Measurements from ENCODE around the gene RGR.
"Not testable (repeated sequence)": the region's sequence is repeated elsewhere in the genome, so short reads cannot be mapped to it uniquely, and the experiment has no call there.

Gene RGR

GRCh38 chr10:84261236-84261915 lies 16.5 kb downstream of the RGR start:
- no peak for DNase-seq

DNA sequence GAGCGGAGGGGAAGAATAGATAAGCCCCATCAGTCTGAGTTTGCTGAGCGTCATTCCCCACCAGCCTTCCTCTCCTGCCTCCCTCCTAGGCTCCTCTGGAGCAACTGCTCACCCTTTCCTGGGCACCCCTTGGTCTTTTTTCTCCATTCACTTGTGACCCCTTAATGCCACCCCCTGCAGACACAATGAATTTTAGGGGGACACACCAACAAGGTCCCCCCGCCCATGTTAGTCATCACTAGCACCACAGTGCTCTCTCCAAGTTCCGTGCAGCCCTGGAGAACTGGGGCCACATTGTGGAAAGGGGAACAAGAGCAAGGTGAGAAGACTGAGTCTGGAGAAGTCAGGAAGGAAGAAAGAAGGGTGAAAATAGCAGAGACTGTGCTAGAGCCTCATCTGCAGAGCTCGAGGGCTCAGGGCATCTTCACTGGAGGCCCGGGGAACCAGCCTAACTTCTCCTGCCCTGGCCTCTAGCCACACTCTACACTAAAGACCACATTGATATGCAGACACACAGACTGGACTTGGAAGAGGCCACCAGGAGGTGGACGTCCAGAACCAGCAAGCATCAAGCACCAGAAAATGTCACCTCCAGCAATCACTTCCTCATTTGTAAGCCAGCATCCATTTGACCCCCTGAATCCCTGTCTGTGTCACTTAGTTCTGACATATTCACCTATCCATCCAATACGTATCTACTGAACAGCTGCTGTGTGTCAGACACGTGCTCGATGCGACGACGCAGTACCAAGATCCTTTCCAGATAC lies 17.5 kb downstream of the RGR start:
- DNase-seq, result no peak

DNA sequence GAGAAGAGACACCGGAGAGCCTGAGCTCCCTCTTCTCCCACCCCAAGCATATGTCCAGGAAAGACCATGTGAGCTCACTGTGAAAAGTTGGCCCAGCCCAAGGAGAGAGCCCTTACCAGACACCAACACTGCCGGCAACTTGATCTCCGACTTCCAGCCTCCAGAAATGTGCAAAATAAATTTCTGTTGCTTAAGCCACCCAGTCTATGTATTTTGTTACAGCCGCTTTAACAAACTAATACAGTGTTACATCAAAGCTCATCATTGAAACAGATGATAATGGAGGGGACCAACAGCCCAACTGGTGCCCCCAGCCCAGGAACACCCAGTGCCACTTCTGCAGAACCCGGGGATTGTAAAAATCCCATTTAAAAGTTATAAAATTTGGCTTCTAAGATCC lies 18.9 kb downstream of the RGR start:
- DNase-seq, result no peak

GRCh38 chr10:84264611-84265141 lies 19.8 kb downstream of the RGR start:
- peak; percentile 65 to 67 for DNase-seq

- DNase-seq, result no peak
Observed at GRCh38 chr10:84265418-84265817, 20.6 kb downstream of the RGR start.

- peak; percentile 47 to 53 for DNase-seq
Observed at GRCh38 chr10:84267503-84268126, 22.8 kb downstream of the RGR start.

DNA sequence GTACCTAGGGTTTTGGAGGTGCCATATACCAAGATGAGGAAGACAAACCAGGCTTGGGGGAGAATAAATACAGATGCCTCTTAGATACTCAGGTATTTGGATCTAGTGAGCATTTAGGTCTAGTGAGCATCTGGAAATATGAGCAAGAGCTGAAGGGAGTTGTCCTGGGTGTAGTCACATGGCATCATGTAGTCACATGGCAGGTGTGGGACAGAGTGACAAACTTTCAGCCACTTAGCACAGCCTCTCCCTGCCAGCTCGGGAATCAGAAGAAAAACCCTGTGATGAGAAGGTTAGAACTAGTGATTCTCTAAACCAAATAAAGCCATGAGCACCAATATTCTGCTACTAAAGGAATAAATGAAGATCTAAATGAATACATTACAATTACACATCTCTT lies 24.3 kb downstream of the RGR start:
- no peak for DNase-seq

- DNase-seq, result no peak
Observed at GRCh38 chr10:84269773-84270172, 24.9 kb downstream of the RGR start.

DNA sequence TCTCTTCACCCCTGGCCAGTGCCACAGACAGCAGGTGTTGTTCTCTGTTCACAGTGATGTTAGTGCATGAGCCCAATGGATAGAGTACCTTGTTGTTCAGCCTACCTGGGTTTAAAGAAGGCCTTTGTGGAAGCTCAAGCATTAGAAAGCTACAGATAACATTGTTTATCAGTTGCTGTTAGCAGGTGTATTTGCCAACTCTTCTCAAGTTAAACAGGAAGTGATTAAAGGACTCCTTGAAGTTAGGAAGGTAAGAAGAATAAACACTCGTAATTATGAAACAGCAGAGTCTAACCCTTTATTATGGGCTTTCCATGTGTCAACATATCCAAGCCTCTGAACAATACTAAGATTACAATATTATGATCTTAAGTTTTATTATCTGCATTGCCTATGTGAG lies 25.9 kb downstream of the RGR start:
- no peak for DNase-seq

DNA sequence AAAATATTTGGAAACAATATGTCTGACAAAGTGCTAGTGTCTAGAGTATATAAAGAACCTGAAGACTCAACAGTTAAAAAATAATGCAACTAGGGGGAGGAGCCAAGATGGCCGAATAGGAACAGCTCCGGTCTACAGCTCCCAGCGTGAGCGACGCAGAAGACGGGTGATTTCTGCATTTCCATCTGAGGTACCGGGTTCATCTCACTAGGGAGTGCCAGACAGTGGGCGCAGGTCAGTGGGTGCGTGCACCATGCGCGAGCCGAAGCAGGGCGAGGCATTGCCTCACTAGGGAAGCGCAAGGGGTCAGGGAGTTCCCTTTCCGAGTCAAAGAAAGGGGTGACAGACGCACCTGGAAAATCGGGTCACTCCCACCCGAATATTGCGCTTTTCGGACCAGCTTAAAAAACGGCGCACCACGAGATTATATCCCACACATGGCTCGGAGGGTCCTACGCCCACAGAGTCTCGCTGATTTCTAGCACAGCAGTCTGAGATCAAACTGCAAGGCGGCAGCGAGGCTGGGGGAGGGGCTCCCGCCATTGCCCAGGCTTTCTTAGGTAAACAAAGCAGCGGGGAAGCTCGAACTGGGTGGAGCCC lies 35.1 kb downstream of the RGR start:
- not testable (repeated sequence) for DNase-seq

GRCh38 chr10:84286695-84287094 lies 41.8 kb downstream of the RGR start:
- DNase-seq, result no peak

DNA sequence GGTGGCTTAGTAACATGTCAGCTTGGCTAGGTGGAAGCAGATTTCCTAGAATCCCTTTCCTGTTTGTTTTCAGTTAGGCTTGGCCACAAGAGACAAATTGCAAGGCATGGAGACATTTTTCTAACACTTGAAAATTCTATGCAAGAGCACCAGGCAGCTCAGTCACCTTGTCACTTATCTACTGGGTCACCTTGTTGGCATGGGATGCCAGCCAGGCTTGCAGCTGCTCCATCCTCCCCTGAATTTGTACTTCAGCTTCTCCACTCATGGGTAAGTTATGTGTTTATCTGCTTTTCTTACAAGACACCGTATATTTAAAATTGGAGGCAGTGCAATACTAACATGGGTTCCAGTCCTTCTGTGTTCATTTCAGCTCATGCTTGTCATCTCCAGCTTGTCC lies 43.3 kb downstream of the RGR start:
- no peak for DNase-seq

GRCh38 chr10:84289521-84290200 lies 44.8 kb downstream of the RGR start:
- no peak for DNase-seq

- DNase-seq, result no peak
Observed at GRCh38 chr10:84290235-84290634, 45.4 kb downstream of the RGR start.

- no peak for DNase-seq
Observed at GRCh38 chr10:84291384-84291783, 46.5 kb downstream of the RGR start.

- no peak for DNase-seq
Observed at GRCh38 chr10:84292502-84292901, 47.6 kb downstream of the RGR start.

- DNase-seq, result no peak
Observed at GRCh38 chr10:84293171-84293570, 48.3 kb downstream of the RGR start.

- DNase-seq, result no peak
Observed at GRCh38 chr10:84293574-84294016, 48.7 kb downstream of the RGR start.

DNA sequence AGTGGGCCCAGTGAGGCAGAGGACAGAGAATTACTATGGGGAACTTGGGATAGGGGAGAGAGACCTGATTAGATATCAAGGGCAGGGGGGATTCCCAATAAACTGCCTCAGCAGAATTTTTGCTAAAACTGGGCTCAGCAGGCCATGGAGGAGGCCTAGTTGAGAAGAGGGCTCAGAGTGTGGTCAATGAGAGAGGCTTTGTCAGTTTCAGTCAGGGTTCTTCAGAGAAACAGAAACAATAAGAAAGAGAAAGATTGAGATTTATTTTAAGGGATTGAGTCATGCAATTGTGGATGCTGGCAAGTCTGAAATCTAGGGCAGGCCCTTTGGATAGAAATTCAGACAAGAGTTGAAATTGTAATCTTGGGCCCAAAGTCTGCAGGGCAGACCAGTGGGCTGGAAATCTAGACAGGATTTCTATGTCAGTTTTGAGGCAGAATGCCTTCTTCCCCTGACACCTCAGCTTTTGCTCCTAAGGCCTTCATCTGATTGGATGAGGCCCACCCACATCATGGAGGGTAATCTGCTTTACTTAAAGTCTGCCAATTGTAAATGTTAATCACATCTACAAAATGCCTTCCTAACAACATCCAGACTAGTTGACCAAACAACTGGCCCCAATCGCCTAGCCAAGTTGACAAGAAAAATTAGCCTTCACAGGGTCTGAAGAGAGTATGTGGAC lies 50.1 kb downstream of the RGR start:
- no peak for DNase-seq

DNA sequence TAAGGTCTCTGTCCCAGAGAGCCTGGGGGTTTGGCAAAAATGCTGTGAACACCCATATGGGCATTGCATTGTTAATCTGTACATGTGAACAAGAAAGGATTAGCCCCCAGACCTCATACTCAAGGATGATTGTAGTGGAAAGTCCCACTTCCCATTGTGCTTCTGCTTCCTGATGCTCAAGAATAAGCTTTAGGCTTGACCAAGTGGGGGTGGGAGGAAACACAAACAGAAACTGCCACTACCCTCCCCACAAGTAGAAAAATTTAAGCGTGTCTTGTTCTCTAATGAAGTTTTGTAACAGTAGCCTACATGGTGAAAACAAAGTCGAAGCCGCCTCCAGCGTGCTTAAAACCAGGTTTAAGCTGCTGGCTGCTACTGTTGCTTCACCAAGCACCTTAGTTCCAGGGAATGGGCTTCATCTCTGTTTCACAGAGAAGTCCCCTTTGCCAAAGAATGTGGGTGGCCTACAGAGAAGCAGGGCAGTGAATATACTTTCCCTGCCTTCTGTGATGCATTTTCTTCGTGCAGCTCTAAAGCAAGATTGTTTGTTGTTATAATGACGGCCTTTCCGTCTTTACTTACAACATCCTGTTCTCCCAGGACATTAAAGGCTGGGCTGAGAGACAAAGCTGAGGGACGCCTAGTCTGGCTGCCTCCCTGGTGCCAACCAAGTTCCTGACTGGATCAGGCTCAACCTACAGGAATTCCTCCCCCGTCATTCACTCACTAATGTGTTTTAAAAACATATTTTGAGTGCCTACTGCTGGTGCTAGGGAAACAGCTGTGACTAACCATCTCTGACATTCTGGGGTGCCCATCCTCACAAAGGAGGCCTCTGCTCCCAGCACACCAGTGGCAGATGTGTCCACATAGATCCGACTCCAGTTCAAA lies 51.5 kb downstream of the RGR start:
- DNase-seq, result no peak

DNA sequence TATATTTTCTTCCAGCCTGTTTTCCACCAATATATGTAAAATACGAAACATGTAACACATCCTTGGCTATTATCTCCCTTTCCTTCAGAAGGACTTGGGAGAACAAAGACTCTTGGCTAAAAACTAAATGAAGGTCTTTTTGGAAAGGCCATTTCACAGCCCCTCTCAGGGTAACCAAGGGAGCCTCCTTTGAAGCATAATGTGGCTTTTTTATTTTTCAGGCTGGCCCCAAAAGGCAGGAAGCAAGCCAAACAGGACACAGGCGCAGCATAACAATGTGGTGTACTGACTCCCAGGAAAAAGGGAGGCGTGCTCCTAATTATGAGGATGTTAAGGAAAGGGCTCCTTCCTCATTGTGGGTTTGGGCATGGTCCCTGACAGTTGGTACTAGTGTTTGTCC lies 53.2 kb downstream of the RGR start:
- DNase-seq, result no peak
